ENCODE data around the gene PPFIA4. TPM values are rescaled to one million over a fixed set of nuclear protein-coding genes. Genes with fewer than 3 reads are reported as not detected.
"Not testable (repeated sequence)": the region's sequence is repeated elsewhere in the genome, so short reads cannot be mapped to it uniquely, and the experiment has no call there.

Gene PPFIA4
- total and polyA plus RNA-seq, 2 donors (not counting 3 experiments of a cell fraction or from before 2014, with no cell fraction given): 0.17 to 0.22 TPM

DNA sequence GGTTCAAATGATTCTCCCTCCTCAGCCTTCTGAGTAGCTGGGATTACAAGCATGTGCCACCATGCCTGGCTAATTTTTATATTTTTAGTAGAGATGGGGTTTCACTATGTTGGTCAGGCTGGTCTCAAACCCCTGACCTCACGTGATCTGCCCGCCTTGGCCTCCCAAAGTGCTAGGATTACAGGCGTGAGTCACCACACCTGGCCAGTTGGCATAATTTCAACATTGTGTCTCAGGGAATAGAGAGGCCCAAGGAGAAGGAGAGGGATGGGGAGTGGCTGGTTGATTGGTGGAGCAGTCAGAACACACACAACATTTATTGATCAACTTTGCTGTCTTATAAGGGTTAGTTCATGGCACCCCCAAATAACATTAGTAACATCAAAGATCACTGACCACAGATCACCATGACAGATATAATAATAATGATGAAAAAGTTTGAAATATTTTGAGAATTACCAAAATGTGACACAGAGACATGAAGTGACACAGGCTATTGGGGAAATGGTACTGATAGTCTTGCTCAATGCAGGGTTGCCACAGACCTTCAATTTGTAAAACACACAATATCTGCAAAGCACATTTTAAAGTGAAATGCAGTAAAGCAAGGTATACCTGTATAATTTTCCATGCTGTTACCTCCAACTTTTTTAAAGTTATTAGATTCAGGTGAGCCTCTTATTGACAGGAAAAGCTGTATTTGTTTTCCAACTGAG, 43.4 kb upstream of the PPFIA4 start:
- Histone ChIP-seq H3K4me3 (replicated peaks in 1 of 3; ENCODE audit: insufficient read depth in 1 of 3, low read depth in 1 of 3, low read length in 3 of 3) (no peak overlapping the region), H3K36me3 (ENCODE audit: control insufficient read depth in 2 of 2, extremely low read depth in 1 of 2, insufficient read depth in 2 of 2, low read length in 2 of 2) (no peaks in the 10 kb centered on the region), H2AFZ (ENCODE audit: low read depth, low read length) (no peak overlapping the region), H3K4me2 (ENCODE audit: insufficient read depth, low read length) (no peak overlapping the region), H3K79me2 (ENCODE audit: control insufficient read depth, insufficient read depth, low read length) (no peaks in the 10 kb centered on the region), H3K9me1 (replicated peaks; ENCODE audit: control insufficient read depth, extremely low read depth, insufficient read depth, low read length) (no peaks in the 10 kb centered on the region), H3K9me3 (replicated peaks; ENCODE audit: control insufficient read depth, insufficient read depth, low read length) (no peaks in the 10 kb centered on the region), H3K4me1 (ENCODE audit: control insufficient read depth, extremely low read depth, insufficient read depth, low read length) (no peaks in the 10 kb centered on the region), H3K9ac (replicated peaks; ENCODE audit: extremely low read depth, insufficient read depth, low read length) (no peak overlapping the region), H4K20me1 (replicated peaks; ENCODE audit: control insufficient read depth, extremely low read depth, insufficient read depth, low read length) (no peaks in the 10 kb centered on the region), H3K27ac (ENCODE audit: insufficient read depth, low read depth, low read length) (no peak overlapping the region), H3K27me3 (ENCODE audit: control insufficient read depth in 2 of 2, insufficient read depth in 2 of 2, low read length in 2 of 2) (peaks cover 17 to 26% of the 10 kb centered on the region in 2 experiments)
- dilution Hi-C loops (cut with MboI; ENCODE audit: extremely low pct_ligation_motif_present, low sequenced_read_pairs): no loop called here
- FAIRE-seq (no peak), DNase-seq (ENCODE audit: low read depth, low spot score) (no peak)
- no TSS peak for BruUV-seq (replicated peaks)
- CTCF ChIA-PET: interaction anchor here (0.8 kb wide), 1 partner anchor 10 kb away, joined by 3 read pairs; no protein-coding TSS in a partner anchor
- intact Hi-C loops (cut with micrococcal nuclease): no loop called here
- POLR2A ChIA-PET: no interaction called here
- no peak for TF ChIP-seq JUN (IDR thresholded peaks at IDR 0.05; ENCODE audit: borderline replicate concordance, insufficient read depth, insufficient read length, low read depth)
- no peak for TF ChIP-seq GATA2 (IDR thresholded peaks at IDR 0.05; ENCODE audit: insufficient read depth, insufficient read length, low read depth, low read length)
- TF ChIP-seq FOS (IDR thresholded peaks at IDR 0.05; ENCODE audit: borderline replicate concordance, insufficient read depth, low read length): no peak
- no peak for TF ChIP-seq EZH2 (IDR thresholded peaks at IDR 0.05; ENCODE audit: borderline replicate concordance, low read depth, low read length, severe bottlenecking)
- TF ChIP-seq POLR2A (IDR thresholded peaks at IDR 0.05; ENCODE audit: low read depth, low read length): no peak
- no peak for TF ChIP-seq POLR2AphosphoS5 (IDR thresholded peaks at IDR 0.05; ENCODE audit: insufficient read depth, low read depth, low read length)
- TF ChIP-seq, protein P1, sequence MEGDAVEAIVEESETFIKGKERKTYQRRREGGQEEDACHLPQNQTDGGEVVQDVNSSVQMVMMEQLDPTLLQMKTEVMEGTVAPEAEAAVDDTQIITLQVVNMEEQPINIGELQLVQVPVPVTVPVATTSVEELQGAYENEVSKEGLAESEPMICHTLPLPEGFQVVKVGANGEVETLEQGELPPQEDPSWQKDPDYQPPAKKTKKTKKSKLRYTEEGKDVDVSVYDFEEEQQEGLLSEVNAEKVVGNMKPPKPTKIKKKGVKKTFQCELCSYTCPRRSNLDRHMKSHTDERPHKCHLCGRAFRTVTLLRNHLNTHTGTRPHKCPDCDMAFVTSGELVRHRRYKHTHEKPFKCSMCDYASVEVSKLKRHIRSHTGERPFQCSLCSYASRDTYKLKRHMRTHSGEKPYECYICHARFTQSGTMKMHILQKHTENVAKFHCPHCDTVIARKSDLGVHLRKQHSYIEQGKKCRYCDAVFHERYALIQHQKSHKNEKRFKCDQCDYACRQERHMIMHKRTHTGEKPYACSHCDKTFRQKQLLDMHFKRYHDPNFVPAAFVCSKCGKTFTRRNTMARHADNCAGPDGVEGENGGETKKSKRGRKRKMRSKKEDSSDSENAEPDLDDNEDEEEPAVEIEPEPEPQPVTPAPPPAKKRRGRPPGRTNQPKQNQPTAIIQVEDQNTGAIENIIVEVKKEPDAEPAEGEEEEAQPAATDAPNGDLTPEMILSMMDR (IDR thresholded peaks at IDR 0.05; ENCODE audit: extremely low read depth in 1 of 2, insufficient read depth in 1 of 2, low read depth in 1 of 2, low read length in 2 of 2): no peak
- TF ChIP-seq, protein P2, sequence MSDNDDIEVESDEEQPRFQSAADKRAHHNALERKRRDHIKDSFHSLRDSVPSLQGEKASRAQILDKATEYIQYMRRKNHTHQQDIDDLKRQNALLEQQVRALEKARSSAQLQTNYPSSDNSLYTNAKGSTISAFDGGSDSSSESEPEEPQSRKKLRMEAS (IDR thresholded peaks at IDR 0.05; ENCODE audit: insufficient read depth, insufficient read length): no peak
- TF ChIP-seq MYC (IDR thresholded peaks at IDR 0.05; ENCODE audit: low read depth, low read length): no peak

DNA sequence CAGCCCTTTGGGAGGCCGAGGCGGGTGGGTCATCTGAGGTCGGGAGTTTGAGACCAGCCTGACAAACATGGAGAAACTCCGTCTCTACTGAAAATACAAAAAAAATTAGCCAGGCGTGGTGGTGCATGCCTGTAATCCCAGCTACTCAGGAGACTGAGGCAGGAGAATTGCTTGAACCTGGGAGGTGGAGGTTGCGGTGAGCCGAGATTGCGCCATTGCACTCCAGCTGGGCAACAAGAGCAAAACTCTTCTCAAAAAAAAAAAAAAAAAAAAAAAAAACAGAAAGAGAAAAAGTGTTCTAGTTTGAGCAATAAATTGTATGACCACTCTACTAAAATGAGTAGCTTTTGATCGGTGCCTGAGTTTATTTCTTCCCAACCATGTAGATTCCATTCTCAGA, 40.2 kb upstream of the PPFIA4 start:
- H2AFZ ChIP-seq (ENCODE audit: low read depth, low read length); H3K9ac ChIP-seq (replicated peaks; ENCODE audit: extremely low read depth, insufficient read depth, low read length); H3K4me3 ChIP-seq (replicated peaks in 1 of 3; ENCODE audit: insufficient read depth in 1 of 3, low read depth in 1 of 3, low read length in 3 of 3); POLR2A ChIA-PET; H3K9me1 ChIP-seq (replicated peaks; ENCODE audit: control insufficient read depth, extremely low read depth, insufficient read depth, low read length); intact Hi-C loops (cut with micrococcal nuclease); FAIRE-seq; H3K36me3 ChIP-seq (ENCODE audit: control insufficient read depth in 2 of 2, extremely low read depth in 1 of 2, insufficient read depth in 2 of 2, low read length in 2 of 2); H3K4me2 ChIP-seq (ENCODE audit: insufficient read depth, low read length); H3K9me3 ChIP-seq (replicated peaks; ENCODE audit: control insufficient read depth, insufficient read depth, low read length); BruUV-seq (replicated peaks); DNase-seq (ENCODE audit: low read depth, low spot score); H3K79me2 ChIP-seq (ENCODE audit: control insufficient read depth, insufficient read depth, low read length); dilution Hi-C loops (cut with MboI; ENCODE audit: extremely low pct_ligation_motif_present, low sequenced_read_pairs); H3K4me1 ChIP-seq (ENCODE audit: control insufficient read depth, extremely low read depth, insufficient read depth, low read length); H4K20me1 ChIP-seq (replicated peaks; ENCODE audit: control insufficient read depth, extremely low read depth, insufficient read depth, low read length); H3K27ac ChIP-seq (ENCODE audit: insufficient read depth, low read depth, low read length): not testable (repeated sequence)
- CTCF ChIA-PET: interaction anchor here (0.7 kb wide), 1 partner anchor 49 kb away, joined by 3 read pairs; no protein-coding TSS in a partner anchor
- H3K27me3 ChIP-seq (ENCODE audit: control insufficient read depth in 2 of 2, insufficient read depth in 2 of 2, low read length in 2 of 2): peaks cover 4 to 26% of the 10 kb centered on the region in 2 experiments

Data from endothelial cell of umbilical vein (primary cell).